Measurements from ENCODE around the gene RAB25.

Gene RAB25

GRCh38 chr1:156086256-156086662 lies 25.3 kb downstream of the RAB25 start:
- TF ChIP-seq ZFX (IDR thresholded peaks at IDR 0.05), result no peak
- no peak for TF ChIP-seq CTCF (conservative IDR thresholded peaks at IDR 0.05)
- H3K27ac ChIP-seq, result no peak overlapping the region

- no peak for TF ChIP-seq ZFX (IDR thresholded peaks at IDR 0.05)
- no peak for TF ChIP-seq CTCF (conservative IDR thresholded peaks at IDR 0.05)
- H3K27ac ChIP-seq, result no peak overlapping the region
Measured at GRCh38 chr1:156089704-156090103, 28.7 kb downstream of the RAB25 start.

- TF ChIP-seq ZFX (IDR thresholded peaks at IDR 0.05), result no peak
- no peak for TF ChIP-seq CTCF (conservative IDR thresholded peaks at IDR 0.05)
- no peak overlapping the region for H3K27ac ChIP-seq
Measured at GRCh38 chr1:156090138-156090839, 29.3 kb downstream of the RAB25 start.

GRCh38 chr1:156090840-156091188 lies 29.9 kb downstream of the RAB25 start:
- H3K27ac ChIP-seq, result no peak overlapping the region
- TF ChIP-seq CTCF (conservative IDR thresholded peaks at IDR 0.05), result peak; percentile 92
- TF ChIP-seq ZFX (IDR thresholded peaks at IDR 0.05), result no peak

- TF ChIP-seq ZFX (IDR thresholded peaks at IDR 0.05) (no peak), CTCF (conservative IDR thresholded peaks at IDR 0.05) (no peak)
- H3K27ac ChIP-seq, result no peak overlapping the region
Measured at GRCh38 chr1:156091610-156092009, 30.6 kb downstream of the RAB25 start.

GRCh38 chr1:156095906-156096508 lies 35.0 kb downstream of the RAB25 start:
- H3K27ac ChIP-seq, result no peak overlapping the region
- TF ChIP-seq ZFX (IDR thresholded peaks at IDR 0.05), result no peak
- TF ChIP-seq CTCF (conservative IDR thresholded peaks at IDR 0.05), result 0 out of 2 replicates have a peak, but pooled peaks have one; percentile 34

- peak; percentile 99 for TF ChIP-seq CTCF (conservative IDR thresholded peaks at IDR 0.05)
- no peak for TF ChIP-seq ZFX (IDR thresholded peaks at IDR 0.05)
- no peak overlapping the region for H3K27ac ChIP-seq
Measured at GRCh38 chr1:156096640-156097391, 35.9 kb downstream of the RAB25 start.

Measured in C4-2B (cell line).